ENCODE measurements around the gene CHURC1. TPM values are rescaled to one million over a fixed set of nuclear protein-coding genes. Genes with fewer than 3 reads are reported as not detected.

The CHURC1 gene
- total and polyA plus RNA-seq, 4 donors, result 18.8 to 174 (median 34.6) TPM

DNA sequence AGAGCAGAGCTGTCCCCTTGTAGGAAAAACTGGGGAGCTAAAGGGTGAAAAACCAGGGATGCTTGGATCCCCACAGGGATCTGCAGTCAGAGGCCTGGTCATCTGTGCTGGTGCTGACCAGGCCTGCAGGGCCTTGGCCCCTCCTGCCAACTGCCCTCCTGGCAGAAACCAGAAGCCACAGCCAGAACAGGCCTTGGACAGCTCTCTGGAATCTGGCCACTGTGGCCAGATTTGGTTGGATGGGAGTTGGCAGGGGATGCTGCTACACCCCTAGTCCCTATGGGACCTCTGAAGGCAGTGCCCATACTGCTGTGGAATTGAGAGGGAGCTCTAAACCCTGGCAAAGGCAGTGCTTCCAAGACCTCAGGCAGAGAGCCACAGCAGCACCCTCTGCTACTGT is 37.5 kb downstream of the CHURC1 start (continued):
- TF ChIP-seq, protein P1, sequence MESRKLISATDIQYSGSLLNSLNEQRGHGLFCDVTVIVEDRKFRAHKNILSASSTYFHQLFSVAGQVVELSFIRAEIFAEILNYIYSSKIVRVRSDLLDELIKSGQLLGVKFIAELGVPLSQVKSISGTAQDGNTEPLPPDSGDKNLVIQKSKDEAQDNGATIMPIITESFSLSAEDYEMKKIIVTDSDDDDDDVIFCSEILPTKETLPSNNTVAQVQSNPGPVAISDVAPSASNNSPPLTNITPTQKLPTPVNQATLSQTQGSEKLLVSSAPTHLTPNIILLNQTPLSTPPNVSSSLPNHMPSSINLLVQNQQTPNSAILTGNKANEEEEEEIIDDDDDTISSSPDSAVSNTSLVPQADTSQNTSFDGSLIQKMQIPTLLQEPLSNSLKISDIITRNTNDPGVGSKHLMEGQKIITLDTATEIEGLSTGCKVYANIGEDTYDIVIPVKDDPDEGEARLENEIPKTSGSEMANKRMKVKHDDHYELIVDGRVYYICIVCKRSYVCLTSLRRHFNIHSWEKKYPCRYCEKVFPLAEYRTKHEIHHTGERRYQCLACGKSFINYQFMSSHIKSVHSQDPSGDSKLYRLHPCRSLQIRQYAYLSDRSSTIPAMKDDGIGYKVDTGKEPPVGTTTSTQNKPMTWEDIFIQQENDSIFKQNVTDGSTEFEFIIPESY (IDR thresholded peaks at IDR 0.05), result no peak

DNA sequence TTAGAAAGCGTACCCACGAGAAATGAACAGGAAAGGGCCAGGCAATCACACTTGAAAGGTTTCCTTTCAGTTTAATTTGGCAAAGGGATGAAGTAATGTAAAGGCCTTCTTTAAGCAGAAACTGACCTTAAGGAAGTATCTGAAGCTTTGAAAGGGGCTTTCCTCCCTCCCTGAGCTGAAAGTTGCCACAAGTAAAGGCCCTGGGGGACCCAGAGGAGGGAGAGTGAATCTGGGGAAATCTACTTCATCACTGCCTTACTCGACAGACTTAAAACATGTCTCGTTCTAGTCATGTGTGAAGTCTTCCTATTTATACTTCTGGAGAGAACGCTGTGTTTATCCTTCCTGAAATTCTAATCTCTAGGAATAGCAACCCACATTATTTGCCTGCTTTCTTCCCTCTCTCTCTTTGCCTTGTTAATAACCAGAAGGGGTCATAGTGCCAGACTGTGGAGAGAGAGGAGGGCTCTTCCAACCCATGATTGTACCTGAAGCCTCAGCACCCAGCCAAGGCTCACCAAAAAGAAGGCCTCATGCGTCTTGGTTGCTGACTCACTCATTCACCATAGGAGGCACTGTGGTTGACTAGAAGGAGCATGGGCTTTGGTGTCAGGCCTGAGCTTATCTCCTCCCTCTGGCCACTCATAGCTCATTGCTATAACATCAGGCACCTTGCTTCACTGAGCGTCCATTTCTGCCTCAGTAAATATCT is 38.5 kb downstream of the CHURC1 start:
- Histone ChIP-seq H3K4me3 (ENCODE audit: low read depth in 1 of 3, low read length in 3 of 3) (no peak overlapping the region), H3K9me3 (ENCODE audit: control insufficient read depth in 4 of 4, low read length in 3 of 4) (no peaks in the 10 kb centered on the region), H3K9ac (ENCODE audit: low read depth in 1 of 2, low read length in 2 of 2) (no peak overlapping the region), H3K4me1 (ENCODE audit: control insufficient read depth in 4 of 4, insufficient read depth in 4 of 4, low read length in 3 of 4) (peaks cover 7 to 15% (median 12%) of the 10 kb centered on the region in 4 donors), H3K36me3 (ENCODE audit: control insufficient read depth in 4 of 4, insufficient read depth in 3 of 4, low read depth in 1 of 4, low read length in 3 of 4) (peaks cover 0 to 2% (median 0%) of the 10 kb centered on the region in 4 donors), H3K27me3 (ENCODE audit: control insufficient read depth in 4 of 4, insufficient read depth in 4 of 4, low read length in 3 of 4) (no peaks in the 10 kb centered on the region), H3K27ac (ENCODE audit: low read depth in 1 of 2, low read length in 2 of 2) (no peak overlapping the region)
- no peak for TF ChIP-seq SP1 (IDR thresholded peaks at IDR 0.05)
- no peak for DNase-seq (ENCODE audit: low spot score)
- WGBS, result 89% methylated on average over 7 of the region's 7 CpGs

DNA sequence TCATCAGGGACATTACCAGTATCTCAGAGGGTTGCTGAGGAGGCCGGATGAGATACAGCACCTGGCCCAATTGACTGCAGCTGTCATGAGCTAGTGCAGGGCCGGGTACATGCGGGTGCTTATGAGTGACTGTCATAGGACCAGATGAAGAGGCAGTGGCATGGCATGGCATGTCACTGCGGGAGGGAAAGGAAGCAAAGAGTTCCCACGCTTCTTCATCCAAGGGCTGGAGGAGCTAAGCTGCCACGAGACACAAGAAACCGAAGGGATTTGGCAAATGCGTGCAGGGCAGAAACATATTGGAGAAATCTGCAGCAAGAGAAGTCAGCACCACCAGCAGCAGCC is 39.0 kb downstream of the CHURC1 start:
- TF ChIP-seq, protein P2, sequence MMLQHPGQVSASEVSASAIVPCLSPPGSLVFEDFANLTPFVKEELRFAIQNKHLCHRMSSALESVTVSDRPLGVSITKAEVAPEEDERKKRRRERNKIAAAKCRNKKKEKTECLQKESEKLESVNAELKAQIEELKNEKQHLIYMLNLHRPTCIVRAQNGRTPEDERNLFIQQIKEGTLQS (IDR thresholded peaks at IDR 0.05), result no peak
- H3K4me3 ChIP-seq (ENCODE audit: low read depth in 1 of 3, low read length in 3 of 3), result no peak overlapping the region
- no peak overlapping the region for H3K27ac ChIP-seq (ENCODE audit: low read depth in 1 of 2, low read length in 2 of 2)
- no peak overlapping the region for H3K9ac ChIP-seq (ENCODE audit: low read depth in 1 of 2, low read length in 2 of 2)
- peaks cover 0 to 2% (median 0%) of the 10 kb centered on the region in 4 donors for H3K36me3 ChIP-seq (ENCODE audit: control insufficient read depth in 4 of 4, insufficient read depth in 3 of 4, low read depth in 1 of 4, low read length in 3 of 4)
- no peaks in the 10 kb centered on the region for H3K9me3 ChIP-seq (ENCODE audit: control insufficient read depth in 4 of 4, low read length in 3 of 4)
- no peaks in the 10 kb centered on the region for H3K27me3 ChIP-seq (ENCODE audit: control insufficient read depth in 4 of 4, insufficient read depth in 4 of 4, low read length in 3 of 4)
- peaks cover 3 to 10% (median 8%) of the 10 kb centered on the region in 4 donors for H3K4me1 ChIP-seq (ENCODE audit: control insufficient read depth in 4 of 4, insufficient read depth in 4 of 4, low read length in 3 of 4)
- WGBS, result 97% methylated on average over 8 of the region's 8 CpGs
- DNase-seq (ENCODE audit: low spot score), result no peak

GRCh38 chr14:64953661-64954060 is 39.4 kb downstream of the CHURC1 start:
- WGBS, result 97% methylated on average over 6 of the region's 6 CpGs
- TF ChIP-seq REST (IDR thresholded peaks at IDR 0.05) (no peak), HNF4A (conservative IDR thresholded peaks at IDR 0.05) (no peak), RAD21 (IDR thresholded peaks at IDR 0.05) (no peak), SP1 (IDR thresholded peaks at IDR 0.05) (no peak), NR2F2 (IDR thresholded peaks at IDR 0.05) (no peak)
- H3K9me3 ChIP-seq (ENCODE audit: control insufficient read depth in 4 of 4, low read length in 3 of 4), result no peaks in the 10 kb centered on the region
- no peak for DNase-seq (ENCODE audit: low spot score)
- H3K36me3 ChIP-seq (ENCODE audit: control insufficient read depth in 4 of 4, insufficient read depth in 3 of 4, low read depth in 1 of 4, low read length in 3 of 4), result peaks cover 0 to 2% (median 0%) of the 10 kb centered on the region in 4 donors
- no peak overlapping the region for H3K27ac ChIP-seq (ENCODE audit: low read depth in 1 of 2, low read length in 2 of 2)
- H3K27me3 ChIP-seq (ENCODE audit: control insufficient read depth in 4 of 4, insufficient read depth in 4 of 4, low read length in 3 of 4), result no peaks in the 10 kb centered on the region
- H3K4me1 ChIP-seq (ENCODE audit: control insufficient read depth in 4 of 4, insufficient read depth in 4 of 4, low read length in 3 of 4), result peaks cover 3 to 6% (median 5%) of the 10 kb centered on the region in 4 donors
- no peak overlapping the region for H3K4me3 ChIP-seq (ENCODE audit: low read depth in 1 of 3, low read length in 3 of 3)
- H3K9ac ChIP-seq (ENCODE audit: low read depth in 1 of 2, low read length in 2 of 2), result no peak overlapping the region
